Non-pigmented ciliary epithelial cell (primary cell): Measurements from ENCODE around the gene COLEC12.

ENCODE experiments used
- DNase-seq: peaks from one replicate; pipeline ENCODE4 v3.0.0-alpha.2; 2010; ENCODE audit warnings: low read depth

Gene COLEC12

GRCh38 chr18:474416-474815 lies 26.1 kb downstream of the COLEC12 start:
- no peak for DNase-seq

- no peak for DNase-seq
Observed at GRCh38 chr18:473802-474201, 26.7 kb downstream of the COLEC12 start.

- DNase-seq, result no peak
Observed at GRCh38 chr18:471716-472115, 28.8 kb downstream of the COLEC12 start.

GRCh38 chr18:470661-471501 lies 29.6 kb downstream of the COLEC12 start:
- DNase-seq, result no peak

- no peak for DNase-seq
Observed at GRCh38 chr18:468955-469790, 31.3 kb downstream of the COLEC12 start.

GRCh38 chr18:463827-464541 lies 36.5 kb downstream of the COLEC12 start:
- no peak for DNase-seq

GRCh38 chr18:463403-463802 lies 37.1 kb downstream of the COLEC12 start:
- no peak for DNase-seq

GRCh38 chr18:461762-462161 lies 38.7 kb downstream of the COLEC12 start:
- no peak for DNase-seq

- DNase-seq, result no peak
Observed at GRCh38 chr18:460791-461190, 39.7 kb downstream of the COLEC12 start.

- DNase-seq, result no peak
Observed at GRCh38 chr18:459814-460593, 40.5 kb downstream of the COLEC12 start.

GRCh38 chr18:457521-458412 lies 42.7 kb downstream of the COLEC12 start:
- DNase-seq, result no peak

GRCh38 chr18:457140-457519 lies 43.4 kb downstream of the COLEC12 start:
- DNase-seq, result no peak

GRCh38 chr18:456361-457139 lies 44.0 kb downstream of the COLEC12 start:
- DNase-seq, result no peak

GRCh38 chr18:453400-453799 lies 47.1 kb downstream of the COLEC12 start:
- DNase-seq, result no peak

- DNase-seq, result no peak
Observed at GRCh38 chr18:452816-453215, 47.7 kb downstream of the COLEC12 start.

GRCh38 chr18:449374-449773 lies 51.1 kb downstream of the COLEC12 start:
- DNase-seq, result no peak

GRCh38 chr18:448116-448790 lies 52.2 kb downstream of the COLEC12 start:
- no peak for DNase-seq

GRCh38 chr18:446941-447560 lies 53.5 kb downstream of the COLEC12 start:
- DNase-seq, result no peak

GRCh38 chr18:445055-445454 lies 55.4 kb downstream of the COLEC12 start:
- no peak for DNase-seq
